GM12865 (cell line): ENCODE results near the gene ARVCF.

ENCODE experiments used
- DNase-seq: peaks from one replicate; pipeline ENCODE4 v3.0.0; 2010; ENCODE audit warnings: low read depth
- H3K4me3 ChIP-seq: 2 replicates; pipeline ENCODE4 v1.5.1; 2011; ENCODE audit warnings: mild to moderate bottlenecking, low read depth, low read length, control low read depth
- TF ChIP-seq, protein P1 (sequence below): IDR thresholded peaks from 2 replicates; pipeline ENCODE4 v1.5.1; 2011; ENCODE audit warnings: low read length, control low read depth, low read depth, inconsistent platforms; ENCODE audit not compliant: insufficient read depth; ENCODE audit errors: missing control alignments

The ARVCF gene

GRCh38 chr22:20010307-20011122 is 6.1 kb downstream of the ARVCF start:
- TF ChIP-seq, protein P1, sequence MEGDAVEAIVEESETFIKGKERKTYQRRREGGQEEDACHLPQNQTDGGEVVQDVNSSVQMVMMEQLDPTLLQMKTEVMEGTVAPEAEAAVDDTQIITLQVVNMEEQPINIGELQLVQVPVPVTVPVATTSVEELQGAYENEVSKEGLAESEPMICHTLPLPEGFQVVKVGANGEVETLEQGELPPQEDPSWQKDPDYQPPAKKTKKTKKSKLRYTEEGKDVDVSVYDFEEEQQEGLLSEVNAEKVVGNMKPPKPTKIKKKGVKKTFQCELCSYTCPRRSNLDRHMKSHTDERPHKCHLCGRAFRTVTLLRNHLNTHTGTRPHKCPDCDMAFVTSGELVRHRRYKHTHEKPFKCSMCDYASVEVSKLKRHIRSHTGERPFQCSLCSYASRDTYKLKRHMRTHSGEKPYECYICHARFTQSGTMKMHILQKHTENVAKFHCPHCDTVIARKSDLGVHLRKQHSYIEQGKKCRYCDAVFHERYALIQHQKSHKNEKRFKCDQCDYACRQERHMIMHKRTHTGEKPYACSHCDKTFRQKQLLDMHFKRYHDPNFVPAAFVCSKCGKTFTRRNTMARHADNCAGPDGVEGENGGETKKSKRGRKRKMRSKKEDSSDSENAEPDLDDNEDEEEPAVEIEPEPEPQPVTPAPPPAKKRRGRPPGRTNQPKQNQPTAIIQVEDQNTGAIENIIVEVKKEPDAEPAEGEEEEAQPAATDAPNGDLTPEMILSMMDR: no peak
- no peak overlapping the region for H3K4me3 ChIP-seq
- no peak for DNase-seq

DNA sequence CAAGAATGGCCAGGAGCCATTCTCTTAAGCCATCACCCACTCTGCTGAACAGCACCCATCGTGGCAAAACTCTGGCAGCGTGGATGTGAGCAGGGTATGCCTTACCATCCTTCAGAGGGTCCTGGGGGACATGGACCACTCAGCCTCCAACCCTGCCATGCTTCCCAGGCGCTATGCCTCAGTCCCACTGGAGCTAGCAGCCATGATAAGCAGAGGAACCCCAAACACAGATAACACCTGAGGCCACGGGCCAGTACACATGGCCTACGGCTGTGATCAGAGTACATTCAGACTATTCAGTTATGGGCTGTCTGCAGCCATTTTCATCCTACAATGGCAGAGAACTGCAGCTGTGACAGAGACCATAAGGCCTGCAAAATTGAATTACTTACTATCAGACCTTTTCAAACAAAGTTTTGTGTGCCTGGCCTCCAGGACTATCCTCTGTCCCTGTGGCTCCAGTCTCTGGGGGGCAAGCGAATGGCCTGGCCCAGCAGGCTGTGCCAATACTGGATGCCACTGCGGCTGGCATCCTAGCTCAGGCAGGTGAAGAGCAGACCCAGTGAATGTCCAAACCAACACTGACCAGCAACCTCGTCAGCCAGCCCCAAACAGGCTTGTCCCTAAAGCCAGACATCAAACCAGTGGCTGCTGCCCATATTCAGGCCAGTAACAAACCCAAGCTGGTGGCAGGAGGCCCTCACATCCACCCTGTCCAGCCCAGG is 6.9 kb downstream of the ARVCF start:
- no peak for DNase-seq
- TF ChIP-seq, protein P1: no peak
- H3K4me3 ChIP-seq: no peak overlapping the region

DNA sequence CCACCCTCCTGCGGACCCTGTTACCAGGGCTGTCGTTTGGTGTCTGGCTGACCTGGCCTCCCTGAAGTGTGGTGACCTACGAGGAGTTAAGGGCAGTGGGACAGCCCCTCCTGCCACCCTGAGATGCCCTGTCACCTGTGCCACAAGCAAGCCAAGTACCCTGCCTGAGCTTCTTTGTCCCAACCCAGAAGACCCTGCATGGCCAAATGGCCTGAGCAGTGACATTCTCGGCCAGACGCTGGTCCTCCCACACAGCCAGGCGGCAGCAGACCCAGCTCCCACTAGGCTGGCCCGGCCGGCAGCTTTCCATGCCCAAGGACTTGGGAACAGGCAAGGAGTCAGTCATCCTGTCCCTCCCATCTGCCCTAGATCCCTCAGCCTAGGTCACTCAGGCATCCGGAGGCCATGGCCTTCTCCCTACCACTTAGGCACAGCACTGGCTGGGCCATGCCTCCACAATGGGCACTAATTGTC is 7.6 kb downstream of the ARVCF start:
- TF ChIP-seq, protein P1: no peak
- no peak overlapping the region for H3K4me3 ChIP-seq

DNA sequence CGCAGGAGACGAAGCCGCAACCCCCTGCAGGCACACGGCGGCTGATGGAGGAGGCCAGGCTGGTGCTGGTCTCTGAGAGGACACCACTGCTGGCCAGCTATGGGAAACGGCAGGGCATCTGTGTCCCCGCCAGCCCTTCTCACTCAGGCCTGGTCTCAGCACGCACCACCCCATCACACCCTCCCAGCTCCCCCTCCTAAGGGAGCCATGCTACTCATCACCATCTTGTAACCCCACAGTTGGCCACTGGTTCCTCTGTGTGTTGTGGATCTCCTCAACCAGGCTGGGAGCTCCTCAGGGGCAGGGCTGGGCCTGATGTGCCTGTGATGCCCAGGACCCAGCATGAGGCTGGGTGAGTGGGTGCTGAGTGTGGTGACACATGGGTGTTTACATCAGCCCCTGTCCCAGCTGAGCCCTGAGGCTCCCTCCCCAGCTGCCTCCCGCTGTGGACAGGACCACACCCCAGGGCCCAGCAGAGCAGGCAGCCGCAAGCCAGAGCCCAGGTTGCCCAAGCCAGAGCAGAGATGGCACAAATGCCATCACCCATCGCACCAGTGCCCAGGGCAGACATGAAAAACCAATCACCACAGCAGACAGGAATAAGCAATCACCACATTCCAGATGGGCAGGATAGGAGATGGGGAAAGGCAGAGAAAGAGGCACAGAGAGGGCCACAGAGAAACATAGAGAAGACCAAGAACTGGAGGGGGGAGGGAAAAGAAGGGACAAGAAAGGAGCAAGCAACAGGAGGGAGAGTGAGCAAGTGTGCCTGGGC is 8.2 kb downstream of the ARVCF start:
- no peak for DNase-seq
- TF ChIP-seq, protein P1: no peak
- H3K4me3 ChIP-seq: no peak overlapping the region

More for the DNA sequence above, 7.6 kb downstream of the ARVCF start:
- no peak for DNase-seq

DNA sequence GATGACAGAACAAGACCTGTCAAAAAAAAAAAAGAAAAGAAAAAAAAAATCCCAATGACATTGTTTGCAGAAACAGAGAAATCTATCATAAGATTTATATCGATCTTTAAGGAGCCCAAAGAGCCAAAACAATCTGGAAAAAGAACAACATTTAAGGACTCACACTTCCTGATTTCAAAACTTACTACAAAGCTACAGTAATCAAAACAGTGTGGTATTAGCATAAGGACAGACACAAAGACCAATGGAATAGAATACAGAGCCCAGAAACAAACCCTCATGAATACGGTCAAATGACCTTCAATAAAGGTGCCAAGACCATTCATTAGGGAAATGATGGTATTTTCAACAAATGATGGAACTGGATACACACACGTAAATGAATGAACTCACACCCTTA is 12.2 kb downstream of the ARVCF start:
- no peak overlapping the region for H3K4me3 ChIP-seq
- TF ChIP-seq, protein P1: no peak
- no peak for DNase-seq

- no peak overlapping the region for H3K4me3 ChIP-seq
- TF ChIP-seq, protein P1: no peak
- no peak for DNase-seq
Measured at GRCh38 chr22:20003304-20003703, 13.3 kb downstream of the ARVCF start.
